Measurements from ENCODE around the gene KLF3.
"Not testable (repeated sequence)": the region's sequence is repeated elsewhere in the genome, so short reads cannot be mapped to it uniquely, and the experiment has no call there.

Gene KLF3

DNA sequence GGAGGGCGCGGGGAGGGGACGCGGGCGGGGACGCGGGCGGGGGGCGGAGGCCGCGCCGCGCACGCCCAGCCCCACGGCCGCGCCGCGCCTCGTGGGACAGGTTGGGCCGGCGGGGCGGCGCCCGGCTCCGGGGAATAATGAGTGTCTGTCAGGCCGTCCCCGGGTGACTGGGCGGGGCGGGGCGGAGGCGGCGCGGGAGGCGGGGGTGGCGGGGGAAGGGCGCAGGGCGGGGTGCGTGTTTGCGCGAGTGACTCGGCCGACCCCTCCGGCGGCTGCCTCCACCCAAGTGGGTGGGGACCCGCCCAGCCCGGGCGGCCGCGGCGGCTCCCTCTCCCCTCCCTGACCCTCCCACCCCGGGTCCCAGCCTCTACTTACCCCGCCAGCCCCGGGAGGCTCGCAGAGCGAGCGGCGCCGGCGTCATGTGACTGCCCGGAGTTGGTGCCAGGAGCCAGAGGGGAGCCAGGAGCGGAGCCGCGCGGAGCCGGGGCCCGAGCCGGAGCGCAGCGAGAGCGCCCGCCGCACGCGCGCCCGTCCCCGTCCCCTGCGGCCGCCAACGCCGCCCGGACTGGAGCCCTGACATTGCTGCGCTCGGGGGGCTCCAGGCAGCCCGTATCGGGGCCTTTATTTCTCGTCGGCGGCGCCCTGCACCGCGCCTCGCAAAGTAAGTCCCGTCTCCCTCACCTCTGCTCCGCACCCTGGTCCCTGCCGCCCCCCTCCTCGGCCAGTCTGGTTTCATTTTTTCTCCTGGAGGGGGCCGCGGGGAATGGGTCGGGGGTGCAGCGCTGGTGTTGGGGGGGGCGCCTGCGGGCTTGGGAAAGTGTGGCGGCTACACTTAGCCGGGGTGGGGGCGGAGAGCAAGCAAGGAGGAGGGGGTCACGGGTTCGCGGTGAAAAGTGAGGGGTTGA, at the start of gene KLF3:
Gene KLF3, plus strand, starts transcription at position 399 of the 905 bp plus-strand sequence. CDS start 16,427 bp downstream, outside the sequence.
- DNase-seq: peak; percentile 96

GRCh38 chr4:38614231-38614630, 49.8 kb upstream of the KLF3 start:
- no peak for DNase-seq

GRCh38 chr4:38615847-38616246, 48.2 kb upstream of the KLF3 start:
- DNase-seq: no peak

GRCh38 chr4:38618505-38618904, 45.5 kb upstream of the KLF3 start:
- DNase-seq: no peak

DNA sequence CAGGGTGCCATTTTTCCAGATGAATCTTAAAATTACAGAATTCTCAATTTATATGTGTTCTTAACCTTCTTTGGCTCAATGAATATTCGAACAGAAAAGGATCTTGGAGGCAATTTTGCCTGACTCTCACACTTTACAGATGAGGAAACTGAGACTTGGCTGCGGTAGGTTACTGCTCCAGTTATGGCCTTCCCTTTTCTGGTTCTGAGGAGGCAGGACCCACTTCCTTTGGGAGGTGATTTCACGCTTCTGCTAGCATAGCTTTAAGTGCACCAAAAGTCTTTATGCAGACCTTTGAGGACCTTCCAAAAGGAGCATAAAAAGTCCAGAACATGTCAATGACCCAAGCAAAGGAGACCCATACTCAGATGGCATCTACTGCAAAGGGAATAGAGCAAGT, 44.7 kb upstream of the KLF3 start:
- no peak for DNase-seq

GRCh38 chr4:38620065-38620464, 43.9 kb upstream of the KLF3 start:
- DNase-seq: no peak

- DNase-seq: no peak
Measured at GRCh38 chr4:38620527-38621027, 43.4 kb upstream of the KLF3 start.

GRCh38 chr4:38621028-38621684, 42.8 kb upstream of the KLF3 start:
- DNase-seq: no peak

DNA sequence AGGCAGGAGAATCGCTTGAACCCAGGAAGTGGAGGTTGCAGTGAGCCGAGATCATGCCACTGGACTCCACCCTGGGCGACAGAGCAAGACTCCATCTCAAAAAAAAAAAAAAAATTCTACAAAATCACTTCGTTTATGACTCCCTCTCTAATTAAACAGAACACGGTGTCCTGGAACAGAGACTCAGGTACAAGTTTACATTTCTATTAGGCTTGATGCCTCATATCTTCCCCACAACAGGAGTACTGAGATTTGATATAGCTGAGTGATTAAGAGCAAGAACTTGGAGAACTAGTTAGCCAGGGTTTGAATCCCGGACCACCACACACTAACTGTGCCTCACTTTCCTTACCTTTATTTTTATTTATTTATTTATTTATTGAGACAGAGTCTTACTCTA, 42.2 kb upstream of the KLF3 start:
- DNase-seq: no peak

GRCh38 chr4:38622340-38622739, 41.7 kb upstream of the KLF3 start:
- DNase-seq: not testable (repeated sequence)

DNA sequence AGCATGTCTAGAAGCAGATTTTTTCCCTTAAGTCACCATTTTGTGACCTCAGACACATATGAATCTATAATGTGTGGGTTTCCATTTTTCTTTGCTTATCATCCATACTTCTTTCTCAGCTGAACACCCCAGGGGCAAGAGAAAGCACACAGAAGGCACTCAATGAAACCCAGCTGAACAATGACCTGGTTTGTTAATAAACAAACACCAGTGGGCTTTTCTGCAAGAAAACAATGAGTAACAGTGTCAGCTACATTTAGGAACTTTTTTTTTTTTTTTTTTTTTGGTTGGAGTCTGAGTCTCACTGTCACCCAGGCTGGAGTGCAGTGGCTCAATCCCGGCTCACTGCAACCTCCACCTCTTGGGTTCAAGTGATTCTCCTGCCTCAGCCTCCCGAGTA, 40.7 kb upstream of the KLF3 start:
- DNase-seq: no peak

DNA sequence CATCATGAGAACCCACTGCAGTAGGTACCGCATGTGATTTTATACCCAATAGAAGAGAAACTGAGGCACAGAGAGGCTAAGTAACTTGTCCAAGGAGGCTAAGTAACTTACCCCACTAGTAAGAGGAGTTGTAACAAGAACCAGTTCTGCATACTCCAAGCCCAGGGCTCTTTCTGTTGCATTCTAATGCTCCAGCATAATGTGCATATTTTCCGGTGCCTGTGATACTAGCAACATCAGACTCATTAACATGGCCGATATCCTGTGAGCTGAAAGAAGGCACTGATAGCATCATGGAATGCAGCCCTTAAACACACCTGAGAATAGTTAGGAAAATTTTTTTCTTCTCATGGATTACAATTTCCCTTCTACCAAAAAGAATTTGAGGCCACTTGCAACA, 39.7 kb upstream of the KLF3 start:
- DNase-seq: no peak

DNA sequence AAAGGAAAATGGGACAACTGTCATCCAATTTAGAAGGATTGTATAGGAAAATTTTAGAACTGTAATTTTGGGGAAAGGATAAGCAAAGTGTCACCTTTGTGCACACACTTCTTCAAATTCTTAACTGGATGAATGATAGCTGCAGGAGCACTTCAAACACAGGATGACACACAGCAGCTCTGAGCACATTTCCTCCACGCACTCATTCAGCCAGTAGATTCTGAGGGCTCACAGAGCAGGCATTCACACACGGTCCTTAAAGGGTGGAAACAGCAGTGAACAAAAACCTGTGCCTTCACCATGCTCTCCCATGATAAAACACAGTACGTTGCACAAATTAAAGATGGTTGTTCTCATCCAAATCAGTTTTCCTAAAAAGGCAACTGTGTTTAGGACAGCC, 38.5 kb upstream of the KLF3 start:
- no peak for DNase-seq

DNA sequence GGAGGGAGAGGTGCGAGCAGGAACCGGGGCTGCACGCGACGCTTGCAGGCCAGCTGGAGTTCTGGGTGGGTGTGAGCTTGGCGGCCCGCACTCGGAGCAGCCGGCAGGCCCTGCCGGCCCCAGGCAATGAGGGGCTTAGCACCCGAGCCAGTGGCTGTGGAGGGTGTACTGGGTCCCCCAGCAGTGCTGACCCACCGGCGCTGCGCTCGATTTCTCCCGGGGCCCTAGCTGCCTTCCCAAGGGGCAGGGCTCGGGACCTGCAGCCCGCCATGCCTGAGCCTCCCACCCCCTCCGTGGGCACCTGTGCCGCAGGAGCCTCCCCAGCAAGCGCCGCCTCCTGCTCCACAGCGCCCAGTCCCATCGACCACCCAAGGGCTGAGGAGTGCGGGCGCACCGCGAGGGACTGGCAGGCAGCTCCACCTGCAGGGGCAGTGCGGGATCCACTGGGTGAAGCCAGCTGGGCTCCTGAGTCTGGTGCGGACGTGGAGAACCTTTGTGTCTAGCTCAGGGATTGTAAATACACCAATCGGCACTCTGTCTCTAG, 37.0 kb upstream of the KLF3 start:
- DNase-seq: not testable (repeated sequence)

DNA sequence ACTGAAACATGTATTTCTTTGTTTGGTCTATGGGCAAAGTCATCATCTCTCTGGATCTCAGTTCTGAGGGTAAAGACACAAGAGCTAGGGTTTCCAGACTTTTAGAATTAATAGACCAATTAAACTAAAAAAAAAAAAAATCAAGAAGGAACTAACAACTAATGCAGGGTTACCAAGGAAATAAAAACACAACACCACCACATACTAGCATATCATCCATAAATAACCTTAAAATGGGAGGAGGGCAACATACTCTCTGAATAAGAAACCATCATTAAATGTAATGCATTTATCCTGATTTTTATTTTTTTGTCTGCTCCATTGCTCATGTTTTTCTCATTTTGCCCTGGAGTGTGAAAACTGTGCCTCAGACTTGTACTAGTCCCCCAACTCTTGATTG, 33.5 kb upstream of the KLF3 start:
- DNase-seq: no peak

DNA sequence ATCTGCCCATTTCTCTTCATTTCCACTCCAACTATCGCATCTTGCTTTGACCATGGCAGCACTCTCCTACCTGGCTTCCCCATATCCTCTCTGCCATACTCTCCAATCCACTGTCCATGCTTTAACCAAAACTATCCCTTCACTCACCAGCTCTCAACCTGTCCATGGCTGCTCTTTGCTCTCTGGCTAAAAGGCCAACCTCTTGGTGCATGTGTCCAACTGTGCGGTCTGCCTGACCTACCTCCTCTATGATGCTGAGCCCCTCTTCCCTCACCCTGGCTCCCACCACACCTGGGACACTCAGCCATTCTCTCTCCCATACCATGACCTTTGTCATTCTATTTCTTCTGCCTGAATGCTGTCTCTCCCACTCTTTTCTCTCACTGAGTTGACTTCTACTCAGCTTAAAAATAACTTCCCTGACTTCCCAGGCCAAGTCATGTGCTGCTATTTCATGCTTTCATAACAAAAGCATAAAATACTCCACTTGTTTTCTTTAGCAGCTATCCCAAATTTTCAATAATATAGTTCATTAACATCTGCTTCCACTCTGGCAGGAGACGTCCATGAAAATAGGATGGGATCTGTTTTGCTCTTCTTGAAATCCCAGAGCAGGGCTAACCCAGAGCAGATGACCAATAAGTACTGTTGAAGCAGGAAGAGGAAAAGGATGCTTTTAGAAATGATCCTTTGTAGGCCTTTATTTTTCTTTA, 29.8 kb upstream of the KLF3 start:
- DNase-seq: no peak

- DNase-seq: no peak
Measured at GRCh38 chr4:38639242-38639641, 24.8 kb upstream of the KLF3 start.

- DNase-seq: no peak
Measured at GRCh38 chr4:38641811-38642210, 22.2 kb upstream of the KLF3 start.

GRCh38 chr4:38644201-38644600, 19.8 kb upstream of the KLF3 start:
- DNase-seq: no peak

GRCh38 chr4:38647101-38647819, 16.7 kb upstream of the KLF3 start:
- DNase-seq: no peak

DNA sequence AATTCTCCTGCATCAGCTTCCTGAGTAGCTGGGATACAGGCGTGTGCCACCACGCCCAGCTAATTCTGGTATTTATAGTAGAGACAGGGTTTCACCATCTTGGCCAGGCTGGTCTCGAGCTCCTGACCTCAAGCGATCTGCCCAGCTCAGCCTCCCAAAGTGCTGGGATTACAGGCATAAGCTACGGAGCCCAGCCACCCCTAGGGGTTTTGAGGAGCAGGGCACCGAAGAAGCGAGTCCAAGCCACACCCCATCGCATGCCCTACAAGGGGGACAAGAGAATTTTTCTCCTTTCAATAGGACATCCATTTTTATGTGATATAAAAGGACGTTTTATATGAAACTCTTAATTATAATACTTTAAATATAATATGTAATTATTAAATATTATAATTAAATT, 13.9 kb upstream of the KLF3 start:
- no peak for DNase-seq

DNA sequence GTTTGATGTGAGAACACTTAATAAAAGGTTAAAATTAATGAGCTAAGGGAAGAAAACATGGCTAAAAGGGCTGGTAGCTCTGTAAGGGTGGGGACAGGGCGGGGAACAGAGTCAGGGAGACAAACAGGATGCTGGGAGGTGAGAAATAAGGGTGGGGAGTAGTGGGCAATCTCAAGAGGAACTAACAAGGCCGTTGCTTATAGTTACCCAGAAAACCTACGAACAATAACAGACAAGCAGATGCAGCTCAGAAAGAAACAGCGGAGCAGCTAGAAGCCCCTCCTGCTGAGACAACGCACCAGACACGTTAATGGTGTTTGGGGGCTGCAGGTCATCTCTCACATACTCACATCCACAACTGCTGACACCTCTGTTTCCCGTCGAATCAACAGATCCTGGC, 9.7 kb upstream of the KLF3 start:
- no peak for DNase-seq

DNA sequence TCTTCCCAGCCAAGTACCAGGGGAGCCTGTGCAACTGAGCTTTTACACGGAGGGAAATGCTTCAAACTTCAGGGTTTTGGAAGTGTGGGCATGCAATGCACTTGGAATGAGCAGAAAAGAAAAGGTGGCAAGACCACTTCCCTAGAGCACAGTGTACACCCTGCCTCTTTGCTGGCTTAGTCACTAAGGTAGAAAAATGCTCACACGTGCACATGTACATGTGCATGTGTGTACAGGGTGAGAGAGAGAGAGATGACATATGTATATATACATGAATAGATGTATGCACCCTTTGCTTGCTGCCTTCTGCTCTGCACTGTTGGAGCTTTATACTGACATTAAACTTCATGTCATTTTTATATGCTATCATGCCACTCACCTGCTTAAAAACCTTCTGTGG, 7.9 kb upstream of the KLF3 start:
- no peak for DNase-seq

All from right forelimb (tissue), 1 donor.